GM12878 (cell line): Measurements from ENCODE around the gene HLA-DMA. TPM values are rescaled to one million over a fixed set of nuclear protein-coding genes. Genes with fewer than 3 reads are reported as not detected.

ENCODE experiments used
- BCL11A ChIP-seq: IDR thresholded peaks from 2 replicates; pipeline ENCODE4 v1.6.1; 2011; ENCODE audit warnings: low read depth, low read length
- BRCA1 ChIP-seq: IDR thresholded peaks from 2 replicates; pipeline ENCODE4 v1.6.1; 2011; ENCODE audit warnings: low read depth, low read length, improper control_type of control experiment
- CBX3 ChIP-seq: fragments of 200-600 bp; sonication (generic); IDR thresholded peaks from 2 replicates; pipeline ENCODE4 v1.6.1; 2016; ENCODE audit warnings: low read depth, borderline replicate concordance
- KAT2A ChIP-seq: conservative IDR thresholded peaks from 2 replicates; pipeline ENCODE4 v1.6.1; 2011; ENCODE audit warnings: low read depth, low read length; ENCODE audit not compliant: control insufficient read depth
- LARP7 ChIP-seq: fragments of 450-650 bp; IDR thresholded peaks from 2 replicates; pipeline ENCODE4 v1.6.1; 2017; ENCODE audit warnings: mild to moderate bottlenecking
- MTA2 ChIP-seq: fragments of 450-650 bp; IDR thresholded peaks from 2 replicates; pipeline ENCODE4 v1.6.1; 2016; ENCODE audit warnings: low read depth, mild to moderate bottlenecking, moderate library complexity
- MXI1 ChIP-seq: fragments of 150-350 bp; IDR thresholded peaks from 2 replicates; pipeline ENCODE4 v1.6.1; 2011; ENCODE audit warnings: low read depth, mild to moderate bottlenecking, inconsistent platforms, low read length, improper control_type of control experiment
- MYC ChIP-seq: IDR thresholded peaks from 2 replicates; pipeline ENCODE4 v1.6.1; 2011; ENCODE audit warnings: mild to moderate bottlenecking, low read length, moderate library complexity, inconsistent platforms; ENCODE audit not compliant: insufficient read depth, insufficient replicate concordance, insufficient read length, severe bottlenecking
- NFIC ChIP-seq: IDR thresholded peaks from 2 replicates; pipeline ENCODE4 v1.6.1; 2012; ENCODE audit warnings: low read depth, mild to moderate bottlenecking, inconsistent platforms, low read length, moderate library complexity
- NFYA ChIP-seq: IDR thresholded peaks from 2 replicates; pipeline ENCODE4 v1.6.1; 2011; ENCODE audit warnings: low read depth, mild to moderate bottlenecking, low read length, improper control_type of control experiment, borderline replicate concordance
- PAX5 ChIP-seq: IDR thresholded peaks from 2 replicates; pipeline ENCODE4 v1.6.1; 2011; ENCODE audit warnings: low read depth, low read length, borderline replicate concordance
- PAX8 ChIP-seq: fragments of 450-650 bp; IDR thresholded peaks from 2 replicates; pipeline ENCODE4 v1.6.1; 2017; ENCODE audit warnings: mild to moderate bottlenecking, moderate library complexity
- RB1 ChIP-seq: fragments of 450-650 bp; formaldehyde crosslinking; IDR thresholded peaks from 2 replicates; pipeline ENCODE4 v1.6.1; 2017; ENCODE audit warnings: mild to moderate bottlenecking, borderline replicate concordance
- RFX5 ChIP-seq: IDR thresholded peaks from 2 replicates; pipeline ENCODE4 v1.6.1; 2011; ENCODE audit warnings: low read depth, low read length, improper control_type of control experiment
- SMAD1 ChIP-seq: fragments of 450-650 bp; IDR thresholded peaks from 2 replicates; pipeline ENCODE4 v1.6.1; 2018; ENCODE audit warnings: mild to moderate bottlenecking, low read depth; ENCODE audit not compliant: partially characterized antibody
- SREBF2 ChIP-seq: IDR thresholded peaks from 2 replicates; pipeline ENCODE4 v1.6.1; 2012; ENCODE audit warnings: mild to moderate bottlenecking, low read length
- STAT1 ChIP-seq: fragments of 450-650 bp; conservative IDR thresholded peaks from 2 replicates; pipeline ENCODE4 v1.6.1; 2014; ENCODE audit warnings: antibody characterized with exemption, mild to moderate bottlenecking
- SUPT20H ChIP-seq: IDR thresholded peaks from 2 replicates; pipeline ENCODE4 v1.6.1; 2011; ENCODE audit warnings: low read depth, mild to moderate bottlenecking, low read length, moderate library complexity, borderline replicate concordance; ENCODE audit not compliant: control insufficient read depth
- TAF1 ChIP-seq: IDR thresholded peaks from 2 replicates; pipeline ENCODE4 v1.6.1; 2011; ENCODE audit warnings: mild to moderate bottlenecking, low read depth, low read length, borderline replicate concordance
- ZNF217 ChIP-seq: fragments of 450-650 bp; IDR thresholded peaks from 2 replicates; pipeline ENCODE4 v1.6.1; 2017; ENCODE audit warnings: antibody characterized with exemption, mild to moderate bottlenecking
- polyA plus RNA-seq, 11 experiments: library from polyadenylated mRNA; depleted of rRNA in 4 of 11; unstranded in 6 of 11; stranded (reverse) in 5 of 11; fragments of >200 nt; fragmentation: Nextera tagmentation in 4 of 11; fragmentation: Illumina TruSeq in 1 of 11; extraction: Ambion mirVana in 4 of 11; extraction: Trizol in 1 of 11; gene quantifications; 1 replicate in 1 of 11; 2 replicates in 10 of 11; pipeline versions ENCODE4 v1.2.1 to v1.2.3, GENCODE V29; 2011 to 2016; ENCODE audit warnings: inconsistent platforms in 2 of 11, missing spikeins in 2 of 11, low read depth in 1 of 11
- total RNA-seq, 4 experiments: library from RNA; depleted of rRNA in 3 of 4; stranded (reverse); fragments of >200 nt in 3 of 4; fragmentation: Illumina TruSeq in 1 of 4; extraction: Trizol in 1 of 4; gene quantifications; 2 replicates each; pipeline versions ENCODE4 v1.2.1 to v1.2.3, GENCODE V29; 2013 to 2021
- TF ChIP-seq, protein P1 (sequence below): fragments of 450-650 bp; conservative IDR thresholded peaks from 2 replicates; pipeline ENCODE4 v1.6.1; 2017; ENCODE audit warnings: mild to moderate bottlenecking, moderate library complexity
- TF ChIP-seq, protein P2 (sequence below): fragments of 450-650 bp; IDR thresholded peaks from 2 replicates; pipeline ENCODE4 v1.6.1; 2016; ENCODE audit warnings: mild to moderate bottlenecking
- TF ChIP-seq, protein P3 (sequence below): fragments of 450-650 bp; IDR thresholded peaks from 2 replicates; pipeline ENCODE4 v1.6.1; 2014; ENCODE audit warnings: mild to moderate bottlenecking
- TF ChIP-seq, protein P4 (sequence below): IDR thresholded peaks from 2 replicates; pipeline ENCODE4 v1.6.1; 2011; ENCODE audit warnings: borderline replicate concordance, low read depth, mild to moderate bottlenecking, moderate library complexity, low read length; ENCODE audit not compliant: insufficient read depth, poor library complexity, severe bottlenecking

HLA-DMA gene
- total and polyA plus RNA-seq, 10 of the 15 experiments (the other 5 are each of a cell fraction or from before 2014, with no cell fraction given), result 177 to 552 (median 309) TPM

DNA sequence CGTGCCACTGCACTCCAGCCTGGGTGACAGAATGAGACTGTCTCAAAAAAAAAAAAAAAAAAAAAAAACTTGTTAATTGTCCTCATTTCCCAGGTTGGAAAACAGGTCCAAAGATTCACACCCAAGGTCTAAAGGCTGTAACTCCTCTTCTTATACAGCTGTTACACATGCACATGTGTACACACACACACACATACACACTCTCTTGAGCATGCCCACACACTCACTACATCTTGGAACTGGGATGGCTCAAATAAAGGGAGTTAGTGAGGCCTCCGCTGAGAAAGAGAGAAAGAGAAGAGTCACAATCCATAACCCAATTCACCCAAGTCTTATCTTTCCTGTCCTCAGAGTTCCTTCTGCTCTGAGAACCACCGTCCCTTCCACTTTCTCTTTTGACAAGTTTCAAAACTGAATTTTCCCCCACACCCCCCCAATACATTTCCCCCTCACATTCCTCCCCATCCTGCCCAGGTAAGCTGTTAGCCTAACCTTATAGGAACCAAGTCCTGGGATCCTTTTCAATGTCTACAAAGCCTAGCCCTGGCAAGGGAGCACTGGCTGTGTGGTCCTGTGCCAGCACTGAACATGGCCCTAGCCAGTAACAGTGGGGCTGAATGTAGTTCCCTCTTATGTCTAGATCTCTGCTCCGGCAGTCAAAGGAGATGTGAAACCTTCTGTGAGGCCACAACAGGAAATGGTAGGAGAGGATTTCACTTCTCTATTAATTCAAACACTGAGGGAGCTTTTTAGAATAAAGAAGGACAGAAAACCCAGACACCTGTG is 8.8 kb downstream of the HLA-DMA start (continued):
- TF ChIP-seq, protein P1, sequence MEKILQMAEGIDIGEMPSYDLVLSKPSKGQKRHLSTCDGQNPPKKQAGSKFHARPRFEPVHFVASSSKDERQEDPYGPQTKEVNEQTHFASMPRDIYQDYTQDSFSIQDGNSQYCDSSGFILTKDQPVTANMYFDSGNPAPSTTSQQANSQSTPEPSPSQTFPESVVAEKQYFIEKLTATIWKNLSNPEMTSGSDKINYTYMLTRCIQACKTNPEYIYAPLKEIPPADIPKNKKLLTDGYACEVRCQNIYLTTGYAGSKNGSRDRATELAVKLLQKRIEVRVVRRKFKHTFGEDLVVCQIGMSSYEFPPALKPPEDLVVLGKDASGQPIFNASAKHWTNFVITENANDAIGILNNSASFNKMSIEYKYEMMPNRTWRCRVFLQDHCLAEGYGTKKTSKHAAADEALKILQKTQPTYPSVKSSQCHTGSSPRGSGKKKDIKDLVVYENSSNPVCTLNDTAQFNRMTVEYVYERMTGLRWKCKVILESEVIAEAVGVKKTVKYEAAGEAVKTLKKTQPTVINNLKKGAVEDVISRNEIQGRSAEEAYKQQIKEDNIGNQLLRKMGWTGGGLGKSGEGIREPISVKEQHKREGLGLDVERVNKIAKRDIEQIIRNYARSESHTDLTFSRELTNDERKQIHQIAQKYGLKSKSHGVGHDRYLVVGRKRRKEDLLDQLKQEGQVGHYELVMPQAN, result peak; percentile 38; the same call in 1 of the 2 replicates
- TF ChIP-seq CBX3 (no peak), NFIC (peak; percentile 99), MYC (no peak), BCL11A (peak; percentile 93), MXI1 (peak; percentile 74), PAX5 (peak; percentile 90), PAX8 (no peak), NFYA (no peak), KAT2A (no peak), BRCA1 (no peak), SMAD1 (no peak), SREBF2 (no peak), LARP7 (no peak), SUPT20H (no peak), STAT1 (no peak), ZNF217 (peak; percentile 70; the same call in 1 of the 2 replicates), RFX5 (peak; percentile 42; the same call in 1 of the 2 replicates), MTA2 (peak; percentile 85), TAF1 (peak; percentile 72; the same call in 1 of the 2 replicates), RB1 (no peak)
- TF ChIP-seq, protein P2, sequence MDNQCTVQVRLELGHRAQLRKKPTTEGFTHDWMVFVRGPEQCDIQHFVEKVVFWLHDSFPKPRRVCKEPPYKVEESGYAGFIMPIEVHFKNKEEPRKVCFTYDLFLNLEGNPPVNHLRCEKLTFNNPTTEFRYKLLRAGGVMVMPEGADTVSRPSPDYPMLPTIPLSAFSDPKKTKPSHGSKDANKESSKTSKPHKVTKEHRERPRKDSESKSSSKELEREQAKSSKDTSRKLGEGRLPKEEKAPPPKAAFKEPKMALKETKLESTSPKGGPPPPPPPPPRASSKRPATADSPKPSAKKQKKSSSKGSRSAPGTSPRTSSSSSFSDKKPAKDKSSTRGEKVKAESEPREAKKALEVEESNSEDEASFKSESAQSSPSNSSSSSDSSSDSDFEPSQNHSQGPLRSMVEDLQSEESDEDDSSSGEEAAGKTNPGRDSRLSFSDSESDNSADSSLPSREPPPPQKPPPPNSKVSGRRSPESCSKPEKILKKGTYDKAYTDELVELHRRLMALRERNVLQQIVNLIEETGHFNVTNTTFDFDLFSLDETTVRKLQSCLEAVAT, result peak; percentile 58
- TF ChIP-seq, protein P3, sequence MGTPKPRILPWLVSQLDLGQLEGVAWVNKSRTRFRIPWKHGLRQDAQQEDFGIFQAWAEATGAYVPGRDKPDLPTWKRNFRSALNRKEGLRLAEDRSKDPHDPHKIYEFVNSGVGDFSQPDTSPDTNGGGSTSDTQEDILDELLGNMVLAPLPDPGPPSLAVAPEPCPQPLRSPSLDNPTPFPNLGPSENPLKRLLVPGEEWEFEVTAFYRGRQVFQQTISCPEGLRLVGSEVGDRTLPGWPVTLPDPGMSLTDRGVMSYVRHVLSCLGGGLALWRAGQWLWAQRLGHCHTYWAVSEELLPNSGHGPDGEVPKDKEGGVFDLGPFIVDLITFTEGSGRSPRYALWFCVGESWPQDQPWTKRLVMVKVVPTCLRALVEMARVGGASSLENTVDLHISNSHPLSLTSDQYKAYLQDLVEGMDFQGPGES, result no peak
- TF ChIP-seq, protein P4, sequence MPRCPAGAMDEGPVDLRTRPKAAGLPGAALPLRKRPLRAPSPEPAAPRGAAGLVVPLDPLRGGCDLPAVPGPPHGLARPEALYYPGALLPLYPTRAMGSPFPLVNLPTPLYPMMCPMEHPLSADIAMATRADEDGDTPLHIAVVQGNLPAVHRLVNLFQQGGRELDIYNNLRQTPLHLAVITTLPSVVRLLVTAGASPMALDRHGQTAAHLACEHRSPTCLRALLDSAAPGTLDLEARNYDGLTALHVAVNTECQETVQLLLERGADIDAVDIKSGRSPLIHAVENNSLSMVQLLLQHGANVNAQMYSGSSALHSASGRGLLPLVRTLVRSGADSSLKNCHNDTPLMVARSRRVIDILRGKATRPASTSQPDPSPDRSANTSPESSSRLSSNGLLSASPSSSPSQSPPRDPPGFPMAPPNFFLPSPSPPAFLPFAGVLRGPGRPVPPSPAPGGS, result peak; percentile 78
